ENCODE measurements around the gene CAV3.
"Not testable (repeated sequence)": the region's sequence is repeated elsewhere in the genome, so short reads cannot be mapped to it uniquely, and the experiment has no call there.

The CAV3 gene

DNA sequence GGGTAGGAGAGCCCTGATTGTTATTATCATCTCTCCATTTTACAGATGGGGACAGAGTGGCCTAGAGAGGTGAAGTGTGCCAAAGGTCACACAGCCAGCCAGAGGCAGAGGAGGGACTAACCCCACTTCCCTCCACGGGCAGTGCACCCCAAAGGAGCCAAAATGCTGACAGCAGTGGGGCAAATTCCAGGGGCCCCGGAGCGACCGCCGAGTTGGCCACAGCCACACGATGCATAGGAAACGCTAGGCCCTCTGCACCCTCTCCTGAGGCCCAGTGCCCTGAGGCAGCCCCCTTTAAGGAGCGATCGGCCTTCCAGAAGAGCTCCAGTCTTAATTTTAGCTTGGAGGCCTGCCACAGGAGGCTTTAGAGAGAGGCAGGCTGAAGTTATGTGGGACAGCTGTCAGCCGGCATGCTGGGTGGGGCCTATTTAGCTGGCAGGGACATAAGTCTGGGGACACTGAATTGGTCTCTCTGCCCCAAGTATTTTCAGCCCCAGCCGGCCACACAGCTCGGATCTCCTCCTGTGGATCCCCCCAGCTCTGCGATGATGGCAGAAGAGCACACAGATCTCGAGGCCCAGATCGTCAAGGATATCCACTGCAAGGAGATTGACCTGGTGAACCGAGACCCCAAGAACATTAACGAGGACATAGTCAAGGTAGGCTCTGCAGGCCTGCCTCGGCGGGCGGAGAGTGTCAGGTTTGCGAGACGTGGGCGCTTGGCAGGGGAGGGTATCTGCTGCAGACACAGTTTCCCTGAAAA, at the start of gene CAV3:
Gene CAV3 (plus strand): TSS at position 471 of the 763 bp plus-strand sequence. CDS start 75 bp downstream, at position 546.
- H3K27ac ChIP-seq: no peak within 1 kb of the TSS
- TF ChIP-seq ZFX (IDR thresholded peaks at IDR 0.05): no peak
- TF ChIP-seq, protein P1, sequence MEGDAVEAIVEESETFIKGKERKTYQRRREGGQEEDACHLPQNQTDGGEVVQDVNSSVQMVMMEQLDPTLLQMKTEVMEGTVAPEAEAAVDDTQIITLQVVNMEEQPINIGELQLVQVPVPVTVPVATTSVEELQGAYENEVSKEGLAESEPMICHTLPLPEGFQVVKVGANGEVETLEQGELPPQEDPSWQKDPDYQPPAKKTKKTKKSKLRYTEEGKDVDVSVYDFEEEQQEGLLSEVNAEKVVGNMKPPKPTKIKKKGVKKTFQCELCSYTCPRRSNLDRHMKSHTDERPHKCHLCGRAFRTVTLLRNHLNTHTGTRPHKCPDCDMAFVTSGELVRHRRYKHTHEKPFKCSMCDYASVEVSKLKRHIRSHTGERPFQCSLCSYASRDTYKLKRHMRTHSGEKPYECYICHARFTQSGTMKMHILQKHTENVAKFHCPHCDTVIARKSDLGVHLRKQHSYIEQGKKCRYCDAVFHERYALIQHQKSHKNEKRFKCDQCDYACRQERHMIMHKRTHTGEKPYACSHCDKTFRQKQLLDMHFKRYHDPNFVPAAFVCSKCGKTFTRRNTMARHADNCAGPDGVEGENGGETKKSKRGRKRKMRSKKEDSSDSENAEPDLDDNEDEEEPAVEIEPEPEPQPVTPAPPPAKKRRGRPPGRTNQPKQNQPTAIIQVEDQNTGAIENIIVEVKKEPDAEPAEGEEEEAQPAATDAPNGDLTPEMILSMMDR (conservative IDR thresholded peaks at IDR 0.05): no peak

DNA sequence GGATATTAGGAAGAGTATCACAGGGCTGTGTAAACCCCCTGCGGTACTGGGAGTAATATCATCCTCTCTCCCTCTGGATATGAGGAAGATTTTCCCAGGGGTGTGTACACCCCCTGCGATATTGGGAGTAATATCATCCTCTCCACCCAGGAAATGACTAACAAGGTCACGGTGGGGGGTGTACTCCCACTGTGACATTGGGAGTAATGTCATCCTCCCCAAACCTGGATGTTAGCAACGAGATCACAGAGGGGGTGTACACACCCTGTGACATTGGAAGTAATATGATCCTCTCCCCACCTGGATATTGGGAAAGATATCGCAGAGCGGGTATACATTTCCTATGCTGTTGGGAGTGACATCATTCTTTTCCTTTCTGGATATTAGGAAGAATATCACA, 48.6 kb upstream of the CAV3 start:
- not testable (repeated sequence) for H3K27ac ChIP-seq

DNA sequence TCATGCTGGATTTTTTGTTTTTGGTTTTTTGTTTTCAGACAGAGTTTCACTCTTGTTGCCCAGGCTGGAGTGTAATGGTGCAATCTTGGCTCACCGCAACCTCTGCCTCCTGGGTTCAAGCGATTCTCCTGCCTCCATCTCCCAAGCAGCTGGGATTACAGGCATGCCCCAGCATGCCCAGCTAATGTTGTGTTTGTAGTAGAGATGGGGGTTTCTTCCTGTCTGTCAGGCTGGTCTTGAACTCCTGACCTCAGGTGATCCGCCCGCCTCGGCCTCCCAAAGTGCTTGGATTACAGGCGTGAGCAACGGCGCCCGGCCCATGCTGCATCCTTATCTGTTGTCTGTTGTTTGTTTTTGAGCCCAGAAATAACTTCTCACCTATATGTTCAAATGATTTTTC, 42.3 kb upstream of the CAV3 start:
- H3K27ac ChIP-seq: not testable (repeated sequence)

DNA sequence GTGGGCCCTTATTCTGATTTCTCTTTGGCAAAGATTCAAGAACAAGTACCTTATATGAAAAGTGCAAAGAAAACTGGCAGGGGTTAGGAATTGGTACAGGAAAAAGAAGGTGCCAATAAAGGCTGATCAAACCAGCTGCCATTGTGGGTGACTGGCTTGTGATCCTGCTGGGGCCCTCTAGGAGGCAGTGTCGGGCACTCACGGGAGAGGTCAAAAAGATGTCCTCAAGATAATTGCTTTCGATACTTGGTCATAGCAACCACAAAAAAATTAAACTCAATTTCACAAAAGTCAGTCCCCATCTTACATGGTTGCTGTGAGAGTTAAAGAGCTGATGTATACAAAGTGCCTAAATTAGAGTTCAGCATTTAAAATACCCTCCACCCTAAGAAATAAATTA, 31.0 kb upstream of the CAV3 start:
- TF ChIP-seq ZFX (IDR thresholded peaks at IDR 0.05): no peak
- TF ChIP-seq, protein P1 (conservative IDR thresholded peaks at IDR 0.05): peak; percentile 50
- H3K27ac ChIP-seq: no peak overlapping the region

DNA sequence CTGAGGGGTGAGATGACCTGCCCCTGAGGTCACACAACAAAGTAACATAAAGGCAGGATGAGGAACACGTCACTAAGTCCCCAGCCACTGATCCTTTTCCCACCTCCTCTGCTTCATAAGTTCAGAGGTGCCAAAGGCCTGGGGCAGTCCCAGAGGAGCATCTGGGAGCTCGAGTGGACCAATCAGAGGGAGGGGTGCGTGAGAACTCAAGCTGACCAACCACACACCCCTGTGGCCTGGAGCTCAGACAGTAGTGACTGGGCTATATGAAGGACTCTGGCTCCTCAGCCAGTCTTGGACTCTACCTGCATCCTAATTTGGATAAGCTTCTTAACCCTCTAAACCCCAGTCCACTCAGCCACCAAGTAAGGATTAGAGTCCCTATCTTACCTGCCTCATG, 28.0 kb upstream of the CAV3 start:
- no peak overlapping the region for H3K27ac ChIP-seq
- TF ChIP-seq, protein P1 (conservative IDR thresholded peaks at IDR 0.05): no peak

DNA sequence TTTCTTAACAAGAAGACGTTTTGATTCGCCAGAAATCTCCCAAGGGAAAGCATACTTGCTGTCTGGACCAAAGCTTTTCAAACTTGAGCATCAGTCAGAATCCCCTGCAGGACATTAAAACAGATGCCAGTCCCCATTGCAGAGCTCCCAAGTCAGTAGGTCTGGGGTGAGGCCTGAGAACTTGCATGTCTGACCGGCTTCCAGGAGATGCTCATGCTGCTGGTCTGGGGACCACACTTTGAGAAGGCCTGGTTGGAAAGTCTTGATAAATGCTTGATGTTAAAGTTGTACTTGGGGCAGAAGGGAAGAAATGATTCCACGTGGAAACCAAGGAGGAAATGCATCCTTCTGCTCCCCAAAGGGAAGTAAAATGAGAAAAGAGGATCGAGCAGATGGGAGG, 24.3 kb upstream of the CAV3 start:
- no peak for TF ChIP-seq ZFX (IDR thresholded peaks at IDR 0.05)
- TF ChIP-seq, protein P1 (conservative IDR thresholded peaks at IDR 0.05): no peak
- H3K27ac ChIP-seq: peak overlapping the region; percentile 71

DNA sequence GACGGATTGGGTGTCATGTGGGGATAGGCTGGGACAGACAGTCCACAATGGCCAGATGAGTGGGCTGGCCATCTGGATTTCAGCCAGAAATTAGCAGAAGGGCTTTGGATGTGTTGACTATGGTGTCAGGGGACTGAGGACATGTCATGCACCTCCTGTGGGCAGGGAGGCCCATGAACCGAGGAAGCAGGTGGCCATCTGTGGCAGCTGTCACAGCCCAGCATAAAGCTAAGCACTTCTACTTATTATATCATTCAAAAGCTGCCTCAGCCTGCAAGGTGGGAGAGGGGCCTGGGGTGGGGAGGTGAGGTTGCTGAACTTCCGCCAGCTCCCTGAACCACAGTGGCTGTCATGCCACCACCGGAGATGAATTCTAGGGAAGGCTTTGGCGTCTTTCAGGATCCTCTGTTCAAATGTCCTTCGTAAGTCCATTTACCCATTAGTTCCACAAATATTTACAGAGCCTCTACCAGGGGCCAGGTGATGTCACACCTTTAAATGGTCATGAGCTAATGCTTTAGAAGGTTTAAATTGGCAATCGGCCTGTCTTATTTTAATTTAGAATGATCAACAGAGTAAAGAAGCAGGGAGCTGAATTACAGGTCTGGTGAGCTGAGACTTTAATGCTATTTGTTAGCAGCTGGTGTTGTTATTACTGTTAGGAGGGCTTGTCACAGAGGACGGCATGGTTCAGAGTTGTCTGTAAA, 23.6 kb upstream of the CAV3 start:
- TF ChIP-seq ZFX (IDR thresholded peaks at IDR 0.05): no peak
- TF ChIP-seq, protein P1 (conservative IDR thresholded peaks at IDR 0.05): no peak
- peak overlapping the region; percentile 71 for H3K27ac ChIP-seq

DNA sequence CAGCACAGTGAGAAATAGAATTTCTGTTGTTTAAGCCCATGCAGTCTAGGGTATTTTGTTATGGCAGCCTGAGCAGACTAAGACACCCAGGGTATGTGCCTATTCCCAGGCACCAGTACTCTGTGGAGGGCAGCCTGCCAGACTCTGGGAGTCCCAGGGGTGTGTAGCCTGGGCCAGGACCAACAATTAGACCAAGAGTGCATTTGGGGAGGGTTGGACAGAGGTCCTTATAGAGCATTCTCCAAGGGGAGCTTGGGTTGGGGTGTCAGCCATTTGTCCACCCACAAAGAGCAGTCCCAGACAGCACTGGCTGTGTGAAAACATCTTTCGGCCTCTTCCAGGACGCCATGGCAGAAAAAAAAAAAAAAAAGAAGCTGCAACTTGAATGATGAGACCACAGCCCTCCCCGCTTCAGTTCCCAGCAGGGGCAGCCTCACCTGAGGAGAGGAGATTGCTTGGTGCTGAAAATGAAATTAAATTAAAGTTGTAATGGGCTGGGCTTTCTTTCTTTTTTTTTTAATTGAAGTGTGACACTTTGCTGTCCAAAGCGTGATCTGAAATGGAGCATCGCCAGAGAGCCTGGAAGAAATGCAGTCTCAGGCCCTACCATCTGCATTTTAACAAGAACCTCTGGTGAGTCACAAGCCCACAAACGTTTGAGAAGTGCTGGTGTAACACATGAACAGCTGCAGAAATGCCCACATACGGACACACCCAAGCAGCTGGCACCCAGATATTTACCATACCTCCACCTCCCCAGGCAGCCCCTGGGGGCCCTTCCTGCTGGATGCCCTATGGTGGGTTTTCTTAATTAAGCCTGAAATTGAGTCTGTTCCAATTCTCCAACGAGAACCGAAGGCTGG, 21.3 kb upstream of the CAV3 start:
- H3K27ac ChIP-seq: no peak overlapping the region; the same call in 1 of the 2 replicates

More for the DNA sequence above, 21.3 kb upstream of the CAV3 start:
- TF ChIP-seq, protein P1 (conservative IDR thresholded peaks at IDR 0.05): no peak
- TF ChIP-seq ZFX (IDR thresholded peaks at IDR 0.05): no peak
